Measurements from ENCODE around the gene ABI2.

Gene ABI2

GRCh38 chr2:203442463-203442862 is 114.3 kb downstream of the ABI2 start:
- no peaks in the 10 kb centered on the region for H3K4me1 ChIP-seq (ENCODE audit: control insufficient read depth, insufficient read depth, low read length, poor library complexity, severe bottlenecking)
- H3K27me3 ChIP-seq (replicated peaks; ENCODE audit: control insufficient read depth, insufficient read depth, low read length, poor library complexity, severe bottlenecking) = no peaks in the 10 kb centered on the region
- H3K27ac ChIP-seq (ENCODE audit: insufficient read depth, low read length, poor library complexity, severe bottlenecking) = no peak overlapping the region
- H3K4me3 ChIP-seq (ENCODE audit: insufficient read depth, low read depth, low read length, poor library complexity, severe bottlenecking) = no peak overlapping the region
- no peak for DNase-seq
- H3K36me3 ChIP-seq (ENCODE audit: control insufficient read depth, insufficient read depth, low read length) = no peaks in the 10 kb centered on the region
- H3K9me3 ChIP-seq (ENCODE audit: control insufficient read depth, low read length) = no peaks in the 10 kb centered on the region

DNA sequence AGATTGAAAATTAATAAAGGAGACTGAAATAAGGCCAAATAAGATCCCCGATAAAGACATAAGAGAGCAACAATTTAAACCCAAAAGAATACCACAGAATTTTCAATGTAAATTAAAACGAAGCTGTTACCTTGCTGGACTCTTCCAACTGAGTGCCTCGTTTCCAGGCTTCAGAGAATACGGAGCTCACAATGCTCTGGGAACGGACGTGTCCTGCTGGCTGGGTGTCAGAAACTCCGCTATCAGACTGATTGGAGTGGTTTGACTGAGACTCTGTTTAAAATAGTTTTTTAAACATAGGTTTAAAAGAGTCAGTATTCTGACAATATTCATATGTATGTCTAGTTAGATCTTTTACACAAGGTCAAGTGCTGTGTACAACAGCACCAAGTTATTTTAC is 116.5 kb downstream of the ABI2 start:
- Histone ChIP-seq H3K27me3 (replicated peaks; ENCODE audit: control insufficient read depth, insufficient read depth, low read length, poor library complexity, severe bottlenecking) (no peaks in the 10 kb centered on the region), H3K4me1 (ENCODE audit: control insufficient read depth, insufficient read depth, low read length, poor library complexity, severe bottlenecking) (no peaks in the 10 kb centered on the region), H3K36me3 (ENCODE audit: control insufficient read depth, insufficient read depth, low read length) (no peaks in the 10 kb centered on the region), H3K27ac (ENCODE audit: insufficient read depth, low read length, poor library complexity, severe bottlenecking) (no peak overlapping the region), H3K4me3 (ENCODE audit: insufficient read depth, low read depth, low read length, poor library complexity, severe bottlenecking) (no peak overlapping the region), H3K9me3 (ENCODE audit: control insufficient read depth, low read length) (no peaks in the 10 kb centered on the region)
- no peak for DNase-seq

GRCh38 chr2:203446071-203446481 is 117.9 kb downstream of the ABI2 start:
- H3K36me3 ChIP-seq (ENCODE audit: control insufficient read depth, insufficient read depth, low read length) = no peaks in the 10 kb centered on the region
- no peaks in the 10 kb centered on the region for H3K9me3 ChIP-seq (ENCODE audit: control insufficient read depth, low read length)
- H3K4me3 ChIP-seq (ENCODE audit: insufficient read depth, low read depth, low read length, poor library complexity, severe bottlenecking) = no peak overlapping the region
- H3K27me3 ChIP-seq (replicated peaks; ENCODE audit: control insufficient read depth, insufficient read depth, low read length, poor library complexity, severe bottlenecking) = no peaks in the 10 kb centered on the region
- DNase-seq = no peak
- no peak overlapping the region for H3K27ac ChIP-seq (ENCODE audit: insufficient read depth, low read length, poor library complexity, severe bottlenecking)
- no peaks in the 10 kb centered on the region for H3K4me1 ChIP-seq (ENCODE audit: control insufficient read depth, insufficient read depth, low read length, poor library complexity, severe bottlenecking)

- Histone ChIP-seq H3K27ac (ENCODE audit: insufficient read depth, low read length, poor library complexity, severe bottlenecking) (no peak overlapping the region), H3K4me3 (ENCODE audit: insufficient read depth, low read depth, low read length, poor library complexity, severe bottlenecking) (no peak overlapping the region), H3K36me3 (ENCODE audit: control insufficient read depth, insufficient read depth, low read length) (no peaks in the 10 kb centered on the region), H3K9me3 (ENCODE audit: control insufficient read depth, low read length) (no peaks in the 10 kb centered on the region), H3K4me1 (ENCODE audit: control insufficient read depth, insufficient read depth, low read length, poor library complexity, severe bottlenecking) (no peaks in the 10 kb centered on the region), H3K27me3 (replicated peaks; ENCODE audit: control insufficient read depth, insufficient read depth, low read length, poor library complexity, severe bottlenecking) (no peaks in the 10 kb centered on the region)
- no peak for DNase-seq
These were observed 118.6 kb downstream of the ABI2 start for GRCh38 chr2:203446780-203447179.

GRCh38 chr2:203450561-203450960 is 122.4 kb downstream of the ABI2 start:
- no peaks in the 10 kb centered on the region for H3K4me1 ChIP-seq (ENCODE audit: control insufficient read depth, insufficient read depth, low read length, poor library complexity, severe bottlenecking)

GRCh38 chr2:203451011-203451410 is 122.8 kb downstream of the ABI2 start:
- DNase-seq = no peak
- Histone ChIP-seq H3K4me3 (ENCODE audit: insufficient read depth, low read depth, low read length, poor library complexity, severe bottlenecking) (no peak overlapping the region), H3K36me3 (ENCODE audit: control insufficient read depth, insufficient read depth, low read length) (no peaks in the 10 kb centered on the region), H3K27me3 (replicated peaks; ENCODE audit: control insufficient read depth, insufficient read depth, low read length, poor library complexity, severe bottlenecking) (no peaks in the 10 kb centered on the region), H3K4me1 (ENCODE audit: control insufficient read depth, insufficient read depth, low read length, poor library complexity, severe bottlenecking) (no peaks in the 10 kb centered on the region), H3K9me3 (ENCODE audit: control insufficient read depth, low read length) (no peaks in the 10 kb centered on the region), H3K27ac (ENCODE audit: insufficient read depth, low read length, poor library complexity, severe bottlenecking) (no peak overlapping the region)

More at GRCh38 chr2:203450561-203450960, 122.4 kb downstream of the ABI2 start:
- no peak overlapping the region for H3K4me3 ChIP-seq (ENCODE audit: insufficient read depth, low read depth, low read length, poor library complexity, severe bottlenecking)
- no peak for DNase-seq
- no peaks in the 10 kb centered on the region for H3K36me3 ChIP-seq (ENCODE audit: control insufficient read depth, insufficient read depth, low read length)
- no peaks in the 10 kb centered on the region for H3K9me3 ChIP-seq (ENCODE audit: control insufficient read depth, low read length)
- no peaks in the 10 kb centered on the region for H3K27me3 ChIP-seq (replicated peaks; ENCODE audit: control insufficient read depth, insufficient read depth, low read length, poor library complexity, severe bottlenecking)
- H3K27ac ChIP-seq (ENCODE audit: insufficient read depth, low read length, poor library complexity, severe bottlenecking) = no peak overlapping the region

GRCh38 chr2:203451689-203452088 is 123.5 kb downstream of the ABI2 start:
- Histone ChIP-seq H3K36me3 (ENCODE audit: control insufficient read depth, insufficient read depth, low read length) (no peaks in the 10 kb centered on the region), H3K27ac (ENCODE audit: insufficient read depth, low read length, poor library complexity, severe bottlenecking) (no peak overlapping the region), H3K4me1 (ENCODE audit: control insufficient read depth, insufficient read depth, low read length, poor library complexity, severe bottlenecking) (no peaks in the 10 kb centered on the region), H3K9me3 (ENCODE audit: control insufficient read depth, low read length) (no peaks in the 10 kb centered on the region), H3K4me3 (ENCODE audit: insufficient read depth, low read depth, low read length, poor library complexity, severe bottlenecking) (no peak overlapping the region), H3K27me3 (replicated peaks; ENCODE audit: control insufficient read depth, insufficient read depth, low read length, poor library complexity, severe bottlenecking) (no peaks in the 10 kb centered on the region)
- no peak for DNase-seq

DNA sequence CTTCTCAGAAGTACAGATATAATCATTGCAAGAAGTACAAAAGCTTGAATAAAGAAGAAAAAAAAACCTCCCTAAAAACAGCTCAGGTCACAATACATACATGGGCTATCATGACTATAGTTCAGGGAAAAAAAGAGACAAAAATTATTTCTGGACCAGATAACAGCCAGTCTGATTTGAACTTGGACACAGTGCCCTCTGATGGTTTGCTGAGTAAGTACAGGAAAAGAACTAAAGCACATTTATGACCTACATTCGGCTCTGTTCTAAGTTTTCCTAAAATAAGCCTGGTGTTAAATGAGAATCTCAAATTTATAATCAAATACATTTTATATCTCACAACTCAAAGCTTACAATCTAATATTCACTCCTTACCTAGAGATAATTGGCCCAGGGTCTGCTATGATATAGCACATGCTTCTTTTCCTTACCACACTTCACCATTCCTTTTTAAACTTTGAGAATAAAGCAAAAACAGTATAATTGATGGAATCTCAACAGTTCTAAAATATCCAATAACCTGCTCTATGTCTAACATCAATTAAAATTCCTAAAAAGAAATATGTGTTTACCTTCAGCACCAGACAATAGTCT is 125.8 kb downstream of the ABI2 start:
- no peaks in the 10 kb centered on the region for H3K36me3 ChIP-seq (ENCODE audit: control insufficient read depth, insufficient read depth, low read length)
- no peaks in the 10 kb centered on the region for H3K4me1 ChIP-seq (ENCODE audit: control insufficient read depth, insufficient read depth, low read length, poor library complexity, severe bottlenecking)
- no peak for DNase-seq

GRCh38 chr2:203455209-203455608 is 127.0 kb downstream of the ABI2 start:
- H3K9me3 ChIP-seq (ENCODE audit: control insufficient read depth, low read length) = no peaks in the 10 kb centered on the region
- no peaks in the 10 kb centered on the region for H3K27me3 ChIP-seq (replicated peaks; ENCODE audit: control insufficient read depth, insufficient read depth, low read length, poor library complexity, severe bottlenecking)
- no peak overlapping the region for H3K27ac ChIP-seq (ENCODE audit: insufficient read depth, low read length, poor library complexity, severe bottlenecking)
- H3K36me3 ChIP-seq (ENCODE audit: control insufficient read depth, insufficient read depth, low read length) = no peaks in the 10 kb centered on the region
- H3K4me1 ChIP-seq (ENCODE audit: control insufficient read depth, insufficient read depth, low read length, poor library complexity, severe bottlenecking) = no peaks in the 10 kb centered on the region
- DNase-seq = no peak
- H3K4me3 ChIP-seq (ENCODE audit: insufficient read depth, low read depth, low read length, poor library complexity, severe bottlenecking) = no peak overlapping the region

More for the DNA sequence above, 125.8 kb downstream of the ABI2 start:
- Histone ChIP-seq H3K27me3 (replicated peaks; ENCODE audit: control insufficient read depth, insufficient read depth, low read length, poor library complexity, severe bottlenecking) (no peaks in the 10 kb centered on the region), H3K4me3 (ENCODE audit: insufficient read depth, low read depth, low read length, poor library complexity, severe bottlenecking) (no peak overlapping the region), H3K27ac (ENCODE audit: insufficient read depth, low read length, poor library complexity, severe bottlenecking) (no peak overlapping the region), H3K9me3 (ENCODE audit: control insufficient read depth, low read length) (no peaks in the 10 kb centered on the region)

DNA sequence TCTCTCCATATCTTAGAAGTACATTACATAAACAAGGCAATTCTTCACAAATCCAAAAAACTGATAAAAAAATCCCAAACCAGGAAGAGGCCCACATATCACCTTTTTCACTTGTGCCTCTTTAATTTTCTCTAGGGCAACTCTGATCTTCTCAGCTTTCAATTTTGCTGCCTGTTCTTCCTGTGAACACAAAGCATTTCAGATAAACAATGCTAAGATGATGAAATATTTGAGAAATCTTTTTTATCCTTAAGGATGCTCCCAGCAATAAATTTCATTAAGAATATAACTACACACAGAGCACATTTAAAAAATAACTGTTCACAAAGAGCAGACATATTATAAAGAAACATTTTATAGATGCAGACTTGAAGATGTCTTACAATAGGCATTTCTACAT is 133.6 kb downstream of the ABI2 start:
- Histone ChIP-seq H3K27me3 (replicated peaks; ENCODE audit: control insufficient read depth, insufficient read depth, low read length, poor library complexity, severe bottlenecking) (no peaks in the 10 kb centered on the region), H3K4me3 (ENCODE audit: insufficient read depth, low read depth, low read length, poor library complexity, severe bottlenecking) (no peak overlapping the region), H3K4me1 (ENCODE audit: control insufficient read depth, insufficient read depth, low read length, poor library complexity, severe bottlenecking) (no peaks in the 10 kb centered on the region), H3K36me3 (ENCODE audit: control insufficient read depth, insufficient read depth, low read length) (no peaks in the 10 kb centered on the region), H3K27ac (ENCODE audit: insufficient read depth, low read length, poor library complexity, severe bottlenecking) (no peak overlapping the region), H3K9me3 (ENCODE audit: control insufficient read depth, low read length) (no peaks in the 10 kb centered on the region)
- DNase-seq = no peak
